ENCODE data around the gene PAEP. TPM values are rescaled to one million over a fixed set of nuclear protein-coding genes. Genes with fewer than 3 reads are reported as not detected.
"Not testable (repeated sequence)": the region's sequence is repeated elsewhere in the genome, so short reads cannot be mapped to it uniquely, and the experiment has no call there.

PAEP gene
- total RNA-seq, 2 experiments from 2014 or later, result not detected

GRCh38 chr9:135522137-135522877 lies 39.2 kb upstream of the PAEP start:
- Mint-ChIP-seq H3K9me3 (no peaks in the 10 kb centered on the region), H3K4me3 (no peak overlapping the region), H3K36me3 (no peaks in the 10 kb centered on the region), H3K27ac (no peak overlapping the region), H3K27me3 (peaks cover 16% of the 10 kb centered on the region), H3K4me1 (no peaks in the 10 kb centered on the region)
- ATAC-seq (ENCODE audit: low read depth) (no peak), DNase-seq (no peak)
- POLR2A ChIA-PET, result no interaction called here

- Mint-ChIP-seq H3K4me3 (no peak overlapping the region), H3K9me3 (no peaks in the 10 kb centered on the region), H3K27me3 (peaks cover 11% of the 10 kb centered on the region), H3K36me3 (no peaks in the 10 kb centered on the region), H3K27ac (no peak overlapping the region), H3K4me1 (no peaks in the 10 kb centered on the region)
- ATAC-seq (ENCODE audit: low read depth) (no peak), DNase-seq (no peak)
- POLR2A ChIA-PET, result no interaction called here
These were observed 38.6 kb upstream of the PAEP start for GRCh38 chr9:135522931-135523330.

GRCh38 chr9:135523521-135524129 lies 37.9 kb upstream of the PAEP start:
- POLR2A ChIA-PET, result no interaction called here
- no peak overlapping the region for H3K27ac Mint-ChIP-seq
- H3K36me3 Mint-ChIP-seq, result no peaks in the 10 kb centered on the region
- peaks cover 7% of the 10 kb centered on the region for H3K27me3 Mint-ChIP-seq
- H3K9me3 Mint-ChIP-seq, result no peaks in the 10 kb centered on the region
- no peak for DNase-seq
- H3K4me3 Mint-ChIP-seq, result no peak overlapping the region
- no peaks in the 10 kb centered on the region for H3K4me1 Mint-ChIP-seq
- ATAC-seq (ENCODE audit: low read depth), result no peak

- Mint-ChIP-seq H3K4me3 (no peak overlapping the region), H3K9me3 (no peaks in the 10 kb centered on the region), H3K27me3 (peaks cover 4% of the 10 kb centered on the region), H3K36me3 (no peaks in the 10 kb centered on the region), H3K4me1 (peaks cover 1% of the 10 kb centered on the region), H3K27ac (no peak overlapping the region)
- POLR2A ChIA-PET, result interaction anchor here (0.6 kb wide), 1 partner anchor 115 kb away, joined by 3 read pairs; the partner anchor contains the start of gene GLT6D1
- no peak for DNase-seq
- ATAC-seq (ENCODE audit: low read depth), result no peak
These were observed 37.3 kb upstream of the PAEP start for GRCh38 chr9:135524130-135524861.

GRCh38 chr9:135525241-135526088 lies 36.1 kb upstream of the PAEP start:
- H3K9me3 Mint-ChIP-seq, result no peaks in the 10 kb centered on the region
- H3K4me1 Mint-ChIP-seq, result peaks cover 1% of the 10 kb centered on the region
- H3K27ac Mint-ChIP-seq, result no peak overlapping the region
- no peaks in the 10 kb centered on the region for H3K36me3 Mint-ChIP-seq
- H3K27me3 Mint-ChIP-seq, result peaks cover 5% of the 10 kb centered on the region
- H3K4me3 Mint-ChIP-seq, result no peak overlapping the region
- DNase-seq (no peak), ATAC-seq (ENCODE audit: low read depth) (no peak)
- POLR2A ChIA-PET, result no interaction called here

GRCh38 chr9:135526089-135526729 lies 35.3 kb upstream of the PAEP start:
- POLR2A ChIA-PET, result no interaction called here
- ATAC-seq (ENCODE audit: low read depth), result no peak
- H3K27ac Mint-ChIP-seq, result no peak overlapping the region

GRCh38 chr9:135526730-135527571 lies 34.6 kb upstream of the PAEP start:
- H3K4me1 Mint-ChIP-seq, result peaks cover 1% of the 10 kb centered on the region
- H3K27ac Mint-ChIP-seq, result no peak overlapping the region
- no peaks in the 10 kb centered on the region for H3K9me3 Mint-ChIP-seq
- H3K27me3 Mint-ChIP-seq, result peaks cover 3% of the 10 kb centered on the region
- ATAC-seq (ENCODE audit: low read depth) (no peak), DNase-seq (no peak)
- POLR2A ChIA-PET, result no interaction called here
- no peaks in the 10 kb centered on the region for H3K36me3 Mint-ChIP-seq
- H3K4me3 Mint-ChIP-seq, result no peak overlapping the region

More at GRCh38 chr9:135526089-135526729, 35.3 kb upstream of the PAEP start:
- H3K36me3 Mint-ChIP-seq, result no peaks in the 10 kb centered on the region
- H3K4me1 Mint-ChIP-seq, result peaks cover 1% of the 10 kb centered on the region
- no peak overlapping the region for H3K4me3 Mint-ChIP-seq
- no peak for DNase-seq
- H3K27me3 Mint-ChIP-seq, result peaks cover 3% of the 10 kb centered on the region
- no peaks in the 10 kb centered on the region for H3K9me3 Mint-ChIP-seq

- H3K4me1 Mint-ChIP-seq; H3K27me3 Mint-ChIP-seq; H3K4me3 Mint-ChIP-seq; DNase-seq; H3K36me3 Mint-ChIP-seq; H3K27ac Mint-ChIP-seq; ATAC-seq (ENCODE audit: low read depth); POLR2A ChIA-PET; H3K9me3 Mint-ChIP-seq: not testable (repeated sequence)
These were observed 32.6 kb upstream of the PAEP start for GRCh38 chr9:135528842-135529435.

- POLR2A ChIA-PET, result no interaction called here
- Mint-ChIP-seq H3K27ac (no peak overlapping the region), H3K27me3 (peaks cover 10% of the 10 kb centered on the region), H3K4me1 (peaks cover 1% of the 10 kb centered on the region), H3K4me3 (no peak overlapping the region), H3K9me3 (no peaks in the 10 kb centered on the region), H3K36me3 (no peaks in the 10 kb centered on the region)
- ATAC-seq (ENCODE audit: low read depth) (no peak), DNase-seq (no peak)
These were observed 31.4 kb upstream of the PAEP start for GRCh38 chr9:135530146-135530545.

- DNase-seq, result no peak
- no peak overlapping the region for H3K4me3 Mint-ChIP-seq
- H3K27ac Mint-ChIP-seq, result no peak overlapping the region
- no peaks in the 10 kb centered on the region for H3K36me3 Mint-ChIP-seq
- peaks cover 10% of the 10 kb centered on the region for H3K27me3 Mint-ChIP-seq
- peaks cover 1% of the 10 kb centered on the region for H3K4me1 Mint-ChIP-seq
- no peaks in the 10 kb centered on the region for H3K9me3 Mint-ChIP-seq
- POLR2A ChIA-PET, result no interaction called here
- no peak for ATAC-seq (ENCODE audit: low read depth)
These were observed 30.5 kb upstream of the PAEP start for GRCh38 chr9:135531096-135531495.

- Mint-ChIP-seq H3K9me3 (no peaks in the 10 kb centered on the region), H3K27ac (no peak overlapping the region), H3K27me3 (peaks cover 12% of the 10 kb centered on the region), H3K4me3 (no peak overlapping the region), H3K36me3 (no peaks in the 10 kb centered on the region), H3K4me1 (peaks cover 1% of the 10 kb centered on the region)
- POLR2A ChIA-PET, result no interaction called here
- no peak for ATAC-seq (ENCODE audit: low read depth)
- DNase-seq, result no peak
These were observed 28.4 kb upstream of the PAEP start for GRCh38 chr9:135533113-135533512.

GRCh38 chr9:135533674-135534073 lies 27.9 kb upstream of the PAEP start:
- ATAC-seq (ENCODE audit: low read depth) (no peak), DNase-seq (no peak)
- no peak overlapping the region for H3K27ac Mint-ChIP-seq
- peaks cover 14% of the 10 kb centered on the region for H3K27me3 Mint-ChIP-seq
- POLR2A ChIA-PET, result no interaction called here
- no peak overlapping the region for H3K4me3 Mint-ChIP-seq
- H3K4me1 Mint-ChIP-seq, result peaks cover 1% of the 10 kb centered on the region
- H3K36me3 Mint-ChIP-seq, result no peaks in the 10 kb centered on the region
- no peaks in the 10 kb centered on the region for H3K9me3 Mint-ChIP-seq

All from activated naive CD8-positive, alpha-beta T cell treated with anti-CD3 and anti-CD28 coated beads, Interleukin-2, amount 10 ng/mL, durations not matched to agents 7 days and 5 days (primary cell).